Endothelial cell of umbilical vein (primary cell): ENCODE data around the gene CTIF. TPM values are rescaled to one million over a fixed set of nuclear protein-coding genes. Genes with fewer than 3 reads are reported as not detected.

Experiments used
- BruUV-seq: library from RNA; stranded (reverse); fragments of 400-500 nt; replicated peaks from 2 replicates; lab custom pipeline; 2021; lab: Mats Ljungman, UMichigan
- CTCF ChIA-PET: fragments of 300-600, 350-600 bp; sonication (Branson Sonifier 250); formaldehyde crosslinking; loops from one replicate; lab custom pipeline; 2021; ENCODE audit warnings: antibody characterized with exemption, inconsistent platforms; lab: Charles Lee
- POLR2A ChIA-PET: fragments of 300-600, 350-600 bp; sonication (Branson Sonifier 250); formaldehyde crosslinking; loops from one replicate; lab custom pipeline; 2021; ENCODE audit warnings: antibody characterized with exemption, inconsistent platforms; lab: Charles Lee
- DNase-seq: peaks from one replicate; pipeline ENCODE4 v3.0.0-alpha.2; 2011; ENCODE audit warnings: low read depth, low spot score
- FAIRE-seq: peaks from 2 replicates; lab custom pipeline; 2011; peaks lifted over from hg19 to GRCh38; lab: Jason Lieb, UNC
- H2AFZ ChIP-seq: 2 replicates; pipeline ENCODE4 v1.6.0; 2012; ENCODE audit warnings: low read depth, low read length, control low read depth, inconsistent platforms
- H3K27ac ChIP-seq: 2 replicates; pipeline ENCODE4 v1.5.1; 2011; ENCODE audit warnings: low read depth, mild to moderate bottlenecking, control low read depth, low read length, moderate library complexity; ENCODE audit not compliant: insufficient read depth
- H3K27me3 ChIP-seq, 2 experiments: 2 replicates each; pipeline versions ENCODE4 v1.6.0 to v1.6.1; 2011; ENCODE audit warnings: low read length in 2 of 2, mixed read lengths in 1 of 2; ENCODE audit not compliant: control insufficient read depth in 2 of 2, insufficient read depth in 2 of 2
- H3K36me3 ChIP-seq, 2 experiments: 2 replicates in 1 of 2; 3 replicates in 1 of 2; pipeline ENCODE4 v1.5.1; 2011; ENCODE audit warnings: low read length in 2 of 2, mild to moderate bottlenecking in 1 of 2, moderate library complexity in 1 of 2; ENCODE audit not compliant: control insufficient read depth in 2 of 2, insufficient read depth in 2 of 2; ENCODE audit errors: extremely low read depth in 1 of 2
- H3K4me1 ChIP-seq: 3 replicates; pipeline ENCODE4 v1.5.1; 2011; ENCODE audit warnings: mild to moderate bottlenecking, low read length; ENCODE audit not compliant: control insufficient read depth, insufficient read depth; ENCODE audit errors: extremely low read depth
- H3K4me2 ChIP-seq: 2 replicates; pipeline ENCODE4 v1.6.1; 2011; ENCODE audit warnings: low read length, control low read depth, mixed read lengths; ENCODE audit not compliant: insufficient read depth
- H3K4me3 ChIP-seq, 3 experiments: fragments of 200-600 bp in 1 of 3; sonication (generic), shearing (Covaris generic) in 1 of 3; replicated peaks in 1 of 3; 2 replicates each; pipeline ENCODE4 v1.5.1; 2011 to 2016; ENCODE audit warnings: control low read depth in 3 of 3, low read length in 3 of 3, mild to moderate bottlenecking in 2 of 3, inconsistent platforms in 1 of 3, low read depth in 1 of 3, moderate library complexity in 1 of 3; ENCODE audit not compliant: insufficient read depth in 1 of 3
- H3K79me2 ChIP-seq: 2 replicates; pipeline ENCODE4 v1.6.0; 2012; ENCODE audit warnings: low read length, inconsistent platforms; ENCODE audit not compliant: control insufficient read depth, insufficient read depth
- H3K9ac ChIP-seq: replicated peaks from 2 replicates; pipeline ENCODE3; 2011; ENCODE audit warnings: low read length, control low read depth; ENCODE audit not compliant: insufficient read depth; ENCODE audit errors: extremely low read depth
- H3K9me1 ChIP-seq: replicated peaks from 3 replicates; pipeline ENCODE4 v1.6.0; 2011; ENCODE audit warnings: mild to moderate bottlenecking, low read length; ENCODE audit not compliant: control insufficient read depth, insufficient read depth; ENCODE audit errors: extremely low read depth
- H3K9me3 ChIP-seq: replicated peaks from 2 replicates; pipeline ENCODE4 v1.5.1; 2012; ENCODE audit warnings: low read length, inconsistent platforms; ENCODE audit not compliant: control insufficient read depth, insufficient read depth
- H4K20me1 ChIP-seq: replicated peaks from 2 replicates; pipeline ENCODE3; 2011; ENCODE audit warnings: mild to moderate bottlenecking, low read length; ENCODE audit not compliant: control insufficient read depth, insufficient read depth; ENCODE audit errors: extremely low read depth
- EZH2 ChIP-seq: IDR thresholded peaks from 2 replicates; pipeline ENCODE4 v1.6.1; 2012; ENCODE audit warnings: borderline replicate concordance, low read depth, mild to moderate bottlenecking, moderate library complexity, low read length, inconsistent platforms; ENCODE audit not compliant: severe bottlenecking
- FOS ChIP-seq: IDR thresholded peaks from 2 replicates; pipeline ENCODE4 v1.6.1; 2011; ENCODE audit warnings: mild to moderate bottlenecking, low read length, moderate library complexity, borderline replicate concordance; ENCODE audit not compliant: insufficient read depth
- GATA2 ChIP-seq: IDR thresholded peaks from 2 replicates; pipeline ENCODE4 v1.7.0; 2011; ENCODE audit warnings: low read depth, mild to moderate bottlenecking, moderate library complexity, mixed read lengths, low read length; ENCODE audit not compliant: insufficient read length, insufficient read depth
- JUN ChIP-seq: IDR thresholded peaks from 2 replicates; pipeline ENCODE4 v1.6.1; 2011; ENCODE audit warnings: borderline replicate concordance, low read depth; ENCODE audit not compliant: insufficient read length, insufficient read depth
- MYC ChIP-seq: IDR thresholded peaks from one replicate; pipeline ENCODE4 v1.6.1; 2011; ENCODE audit warnings: mild to moderate bottlenecking, low read depth, low read length
- POLR2A ChIP-seq: IDR thresholded peaks from 2 replicates; pipeline ENCODE4 v1.6.1; 2012; ENCODE audit warnings: low read depth, mild to moderate bottlenecking, control low read depth, low read length
- POLR2AphosphoS5 ChIP-seq: IDR thresholded peaks from 2 replicates; pipeline ENCODE4 v1.6.1; 2012; ENCODE audit warnings: low read depth, mild to moderate bottlenecking, control low read depth, low read length, moderate library complexity; ENCODE audit not compliant: insufficient read depth
- dilution Hi-C: fragments of 300-500 bp; cut with MboI; formaldehyde crosslinking; loops from one replicate; pipeline ENCODE4 v1.15.0; 2019; ENCODE audit warnings: low sequenced_read_pairs; ENCODE audit not compliant: extremely low pct_ligation_motif_present
- intact Hi-C: fragments of 100-400 bp; cut with micrococcal nuclease; formaldehyde crosslinking; loops from one replicate; pipeline ENCODE4 v1.10.0; 2022
- polyA plus RNA-seq, 4 experiments: library from polyadenylated mRNA; depleted of rRNA in 3 of 4; stranded (reverse) in 3 of 4; unstranded in 1 of 4; fragments of >200 nt; gene quantifications; 2 replicates each; pipeline versions ENCODE4 v1.2.1 to v1.2.3, GENCODE V29; 2011 to 2012; ENCODE audit warnings: missing spikeins in 1 of 4
- total RNA-seq: library from RNA; stranded (reverse); gene quantifications from 2 replicates; pipeline ENCODE4 v1.2.3, GENCODE V29; 2021
- TF ChIP-seq, protein P1 (sequence below): IDR thresholded peaks from 2 replicates; pipeline ENCODE4 v1.6.1; 2011; ENCODE audit not compliant: insufficient read depth, insufficient read length
- TF ChIP-seq, protein P2 (sequence below), 2 donors: IDR thresholded peaks; 1 replicate in 1 of 2; 2 replicates in 1 of 2; pipeline ENCODE4 v1.5.1; 2011; ENCODE audit warnings: low read length in 2 of 2, mild to moderate bottlenecking in 2 of 2, moderate library complexity in 2 of 2, control low read depth in 1 of 2, inconsistent platforms in 1 of 2, low read depth in 1 of 2; ENCODE audit not compliant: insufficient read depth in 1 of 2; ENCODE audit errors: extremely low read depth in 1 of 2

Gene CTIF
- total and polyA plus RNA-seq, 2 donors (not counting 3 experiments of a cell fraction or from before 2014, with no cell fraction given) = 20.9 to 57.7 TPM

DNA sequence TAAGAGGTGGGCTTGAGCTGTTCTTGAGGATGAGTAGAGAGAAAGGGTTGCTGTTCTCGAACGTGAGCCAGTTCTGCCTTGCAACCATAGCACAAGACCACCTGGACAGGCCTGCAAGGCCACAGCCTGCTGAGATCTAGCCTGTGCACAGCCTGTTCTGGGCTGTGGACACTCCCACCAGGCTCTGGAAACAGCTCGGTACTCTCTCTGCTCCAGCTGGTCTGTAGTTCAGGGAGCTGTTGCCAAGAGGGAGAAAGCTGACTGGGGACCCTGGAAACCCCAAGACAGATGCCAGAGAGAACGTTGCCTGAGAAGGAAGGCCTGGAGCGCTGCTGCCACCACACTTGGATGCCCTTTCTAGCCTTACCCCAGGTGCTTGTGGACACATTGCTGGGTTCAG is 69.8 kb downstream of the CTIF start:
- Histone ChIP-seq H3K27me3 (no peaks in the 10 kb centered on the region), H4K20me1 (no peaks in the 10 kb centered on the region), H3K79me2 (peaks cover 7% of the 10 kb centered on the region), H3K9ac (no peak overlapping the region), H3K4me1 (no peaks in the 10 kb centered on the region), H3K36me3 (no peaks in the 10 kb centered on the region), H3K27ac (no peak overlapping the region), H3K4me3 (no peak overlapping the region), H3K9me1 (no peaks in the 10 kb centered on the region), H3K4me2 (no peak overlapping the region), H2AFZ (no peak overlapping the region), H3K9me3 (no peaks in the 10 kb centered on the region)
- DNase-seq (no peak), FAIRE-seq (no peak)
- TF ChIP-seq FOS (no peak), POLR2A (no peak), EZH2 (no peak), POLR2AphosphoS5 (no peak), JUN (no peak), GATA2 (no peak), MYC (no peak)
- TF ChIP-seq, protein P1, sequence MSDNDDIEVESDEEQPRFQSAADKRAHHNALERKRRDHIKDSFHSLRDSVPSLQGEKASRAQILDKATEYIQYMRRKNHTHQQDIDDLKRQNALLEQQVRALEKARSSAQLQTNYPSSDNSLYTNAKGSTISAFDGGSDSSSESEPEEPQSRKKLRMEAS = no peak
- TF ChIP-seq, protein P2, sequence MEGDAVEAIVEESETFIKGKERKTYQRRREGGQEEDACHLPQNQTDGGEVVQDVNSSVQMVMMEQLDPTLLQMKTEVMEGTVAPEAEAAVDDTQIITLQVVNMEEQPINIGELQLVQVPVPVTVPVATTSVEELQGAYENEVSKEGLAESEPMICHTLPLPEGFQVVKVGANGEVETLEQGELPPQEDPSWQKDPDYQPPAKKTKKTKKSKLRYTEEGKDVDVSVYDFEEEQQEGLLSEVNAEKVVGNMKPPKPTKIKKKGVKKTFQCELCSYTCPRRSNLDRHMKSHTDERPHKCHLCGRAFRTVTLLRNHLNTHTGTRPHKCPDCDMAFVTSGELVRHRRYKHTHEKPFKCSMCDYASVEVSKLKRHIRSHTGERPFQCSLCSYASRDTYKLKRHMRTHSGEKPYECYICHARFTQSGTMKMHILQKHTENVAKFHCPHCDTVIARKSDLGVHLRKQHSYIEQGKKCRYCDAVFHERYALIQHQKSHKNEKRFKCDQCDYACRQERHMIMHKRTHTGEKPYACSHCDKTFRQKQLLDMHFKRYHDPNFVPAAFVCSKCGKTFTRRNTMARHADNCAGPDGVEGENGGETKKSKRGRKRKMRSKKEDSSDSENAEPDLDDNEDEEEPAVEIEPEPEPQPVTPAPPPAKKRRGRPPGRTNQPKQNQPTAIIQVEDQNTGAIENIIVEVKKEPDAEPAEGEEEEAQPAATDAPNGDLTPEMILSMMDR (IDR thresholded peaks at IDR 0.05; ENCODE audit: extremely low read depth in 1 of 2, insufficient read depth in 1 of 2, low read depth in 1 of 2, low read length in 2 of 2) = no peak
- BruUV-seq = no TSS peak
- POLR2A ChIA-PET = no interaction called here
- dilution Hi-C loops (no loop called here), intact Hi-C loops (loop anchor here (5.0 kb wide), 1 partner anchor 54 kb away; no protein-coding TSS in a partner anchor)
- CTCF ChIA-PET = interaction anchor here (0.9 kb wide), 2 partner anchors 56 to 133 kb away, joined by 3 to 4 read pairs; no protein-coding TSS in a partner anchor
